GM19239 (cell line): ENCODE data around the gene USP3.
"Not testable (repeated sequence)": the region's sequence is repeated elsewhere in the genome, so short reads cannot be mapped to it uniquely, and the experiment has no call there.

Source experiments
- DNase-seq: peaks from one replicate; pipeline ENCODE4 v3.0.0; 2011; ENCODE audit warnings: low spot score; ENCODE audit not compliant: insufficient read length
- FAIRE-seq: peaks from 2 replicates; lab custom pipeline; 2011; peaks lifted over from hg19 to GRCh38; lab: Jason Lieb, UNC

USP3 gene

DNA sequence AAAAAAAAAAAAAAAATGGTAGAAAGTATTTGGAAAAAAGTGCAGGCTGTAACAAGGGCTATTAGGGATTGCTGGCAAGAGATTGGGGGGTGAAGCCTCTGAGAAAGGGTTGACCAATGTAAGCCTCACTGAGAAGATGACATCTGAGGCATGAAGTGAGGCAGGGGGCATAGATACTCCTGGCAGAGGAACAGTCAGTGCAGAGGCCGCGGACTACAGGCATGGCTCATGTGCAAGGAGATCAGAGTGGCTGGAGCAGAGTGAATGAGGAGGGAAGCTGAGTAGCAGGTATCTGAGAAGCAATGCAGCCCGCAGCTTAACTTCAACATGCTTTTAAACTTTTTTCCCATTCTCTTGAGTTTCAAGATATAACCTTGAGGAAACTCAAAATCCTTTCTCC is 98.2 kb downstream of the USP3 start:
- DNase-seq = no peak
- FAIRE-seq = no peak

- no peak for DNase-seq
- no peak for FAIRE-seq
These were observed 99.1 kb downstream of the USP3 start for GRCh38 chr15:63603516-63603915.

DNA sequence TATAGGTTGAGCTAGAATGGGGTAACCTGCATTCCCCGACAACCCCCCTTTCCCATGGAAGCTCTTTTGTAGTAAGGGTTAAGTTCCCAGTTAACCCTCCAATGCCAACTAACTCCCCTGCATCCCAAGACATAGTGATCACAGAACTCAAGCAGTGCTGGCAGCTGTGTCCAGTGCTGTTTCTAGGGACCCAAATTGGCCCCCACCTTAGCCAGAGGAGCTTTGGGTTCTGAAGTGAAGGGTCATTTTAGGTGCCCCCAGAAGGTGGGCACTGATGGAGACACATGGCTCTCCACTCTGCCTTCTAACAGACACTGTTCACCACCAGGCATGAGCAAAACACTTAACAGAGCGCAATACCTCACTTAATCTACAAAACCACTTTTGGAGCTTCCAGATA is 99.9 kb downstream of the USP3 start:
- DNase-seq = no peak
- FAIRE-seq = no peak

GRCh38 chr15:63605036-63605435 is 100.6 kb downstream of the USP3 start:
- DNase-seq = no peak
- FAIRE-seq = no peak

GRCh38 chr15:63605816-63606215 is 101.4 kb downstream of the USP3 start:
- no peak for DNase-seq
- peak; percentile 88 for FAIRE-seq

GRCh38 chr15:63606308-63606707 is 101.9 kb downstream of the USP3 start:
- FAIRE-seq = no peak
- DNase-seq = no peak

- DNase-seq (no peak), FAIRE-seq (no peak)
These were observed 104.6 kb downstream of the USP3 start for GRCh38 chr15:63608989-63609388.

- no peak for DNase-seq
- no peak for FAIRE-seq
These were observed 105.1 kb downstream of the USP3 start for GRCh38 chr15:63609448-63609847.

DNA sequence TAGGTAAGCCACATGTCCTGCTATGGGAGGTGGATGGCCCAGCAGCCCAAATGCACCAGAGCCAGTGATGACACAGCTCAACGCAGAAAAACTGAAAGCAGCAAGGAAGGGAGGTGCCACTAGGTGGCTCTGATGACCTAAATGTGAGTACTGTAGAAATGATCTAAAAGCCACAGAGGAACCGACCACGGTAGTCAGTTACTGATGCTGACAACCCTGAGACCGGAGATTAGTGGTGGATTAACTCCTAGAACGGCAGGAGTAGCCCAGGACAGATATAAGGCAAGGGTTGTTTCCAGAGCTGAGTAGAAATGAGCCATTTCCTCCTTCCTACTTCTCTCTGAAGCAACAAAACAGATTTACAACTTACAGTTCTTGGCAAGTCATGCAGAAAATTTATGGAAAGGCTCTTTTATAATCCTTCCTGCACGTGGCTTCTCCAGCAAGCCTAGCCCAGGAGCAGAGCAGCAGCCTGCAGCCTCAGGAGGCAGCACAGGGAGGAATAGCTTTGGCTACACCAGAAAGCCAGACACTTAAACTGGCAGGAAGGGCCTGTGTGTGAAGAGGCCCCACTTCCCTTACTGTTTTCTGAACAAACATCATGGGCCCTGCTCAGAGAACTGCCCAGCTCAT is 105.9 kb downstream of the USP3 start:
- FAIRE-seq = peak; percentile 99
- DNase-seq = peak; percentile 66

DNA sequence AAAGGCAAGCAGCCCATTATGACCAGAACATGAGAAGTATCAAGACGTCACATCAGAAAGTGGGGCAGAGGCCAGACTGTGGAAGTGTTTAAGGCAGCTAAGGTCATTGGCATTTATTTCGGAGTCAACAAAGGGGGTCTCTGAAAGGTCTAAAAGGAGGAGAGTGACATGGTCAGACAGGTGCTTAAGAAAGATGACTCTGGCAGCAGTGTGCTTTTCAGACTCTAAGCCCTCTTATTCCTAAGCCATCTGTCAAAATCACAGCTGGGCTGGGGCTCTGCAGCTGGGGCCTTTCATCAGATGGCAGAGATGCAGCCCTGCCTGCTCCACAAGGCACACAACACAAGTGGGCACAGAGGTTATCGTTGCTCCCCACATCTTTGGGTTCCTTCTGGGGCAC is 106.8 kb downstream of the USP3 start:
- no peak for FAIRE-seq

GRCh38 chr15:63612300-63612699 is 107.9 kb downstream of the USP3 start:
- FAIRE-seq (no peak), DNase-seq (no peak)

More for the DNA sequence above, 106.8 kb downstream of the USP3 start:
- no peak for DNase-seq

- no peak for FAIRE-seq
- no peak for DNase-seq
These were observed 111.5 kb downstream of the USP3 start for GRCh38 chr15:63615935-63616334.

DNA sequence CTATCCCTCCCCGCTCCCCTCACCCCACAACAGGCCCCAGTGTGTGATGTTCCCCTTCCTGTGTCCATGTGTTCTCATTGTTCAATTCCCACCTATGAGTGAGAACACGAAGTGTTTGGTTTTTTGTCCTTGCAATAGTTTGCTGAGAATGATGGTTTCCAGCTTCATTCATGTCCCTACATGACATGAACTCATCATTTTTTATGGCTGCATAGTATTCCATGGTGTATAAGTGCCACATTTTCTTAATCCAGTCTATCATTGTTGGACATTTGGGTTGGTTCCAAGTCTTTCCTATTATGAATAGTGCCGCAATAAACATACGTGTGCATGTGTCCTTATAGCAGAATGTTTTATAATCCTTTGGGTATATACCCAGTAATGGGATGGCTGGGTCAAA is 112.8 kb downstream of the USP3 start:
- not testable (repeated sequence) for DNase-seq, FAIRE-seq

DNA sequence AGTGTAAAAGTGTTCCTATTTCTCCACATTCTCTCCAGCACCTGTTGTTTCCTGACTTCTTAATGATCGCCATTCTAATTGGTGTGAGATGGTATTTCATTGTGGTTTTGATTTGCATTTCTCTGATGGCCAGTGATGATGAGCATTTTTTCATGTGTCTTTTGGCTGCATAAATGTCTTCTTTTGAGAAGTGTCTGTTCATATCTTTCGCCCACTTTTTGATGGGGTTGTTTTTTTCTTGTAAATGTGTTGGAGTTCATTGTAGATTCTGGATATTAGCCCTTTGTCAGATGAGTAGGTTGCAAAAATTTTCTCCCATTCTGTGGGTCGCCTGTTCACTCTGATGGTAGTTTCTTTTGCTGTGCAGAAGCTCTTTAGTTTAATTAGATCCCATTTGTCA is 113.2 kb downstream of the USP3 start:
- not testable (repeated sequence) for FAIRE-seq, DNase-seq

- not testable (repeated sequence) for DNase-seq, FAIRE-seq
These were observed 116.4 kb downstream of the USP3 start for GRCh38 chr15:63620760-63621159.

DNA sequence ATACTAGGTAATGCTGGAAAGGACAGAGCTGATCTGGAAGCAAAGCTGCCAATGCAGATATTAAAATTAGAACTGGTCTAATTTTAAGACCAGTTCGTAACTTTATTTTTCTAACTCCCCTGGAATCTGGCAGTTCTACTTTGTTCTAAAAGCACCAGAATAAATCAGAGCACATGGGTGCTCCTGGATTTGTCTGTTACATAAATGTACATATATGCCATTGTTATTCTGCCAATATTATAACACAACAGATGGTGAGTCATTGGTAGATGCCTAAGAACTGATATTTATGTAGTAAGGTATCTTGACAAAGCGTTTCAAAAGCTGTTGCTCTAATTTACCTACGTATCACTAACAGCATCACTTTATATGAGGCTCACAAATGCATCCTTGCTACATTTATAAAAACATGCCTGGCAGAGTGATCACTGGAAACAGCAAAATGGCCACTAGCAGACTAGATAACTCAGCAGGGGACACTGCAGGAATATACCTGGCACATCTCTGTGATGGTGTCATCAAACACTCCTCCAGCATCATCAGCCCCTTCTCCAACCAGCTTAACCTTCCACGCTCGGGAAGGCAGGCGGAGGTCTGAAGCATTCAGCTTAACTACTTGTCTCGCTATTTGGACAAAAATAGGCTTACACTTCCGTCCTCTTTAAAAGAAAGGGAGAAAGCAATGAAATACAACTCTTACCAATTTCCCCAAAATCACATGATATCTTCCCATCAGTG is 119.0 kb downstream of the USP3 start:
- DNase-seq = no peak

DNA sequence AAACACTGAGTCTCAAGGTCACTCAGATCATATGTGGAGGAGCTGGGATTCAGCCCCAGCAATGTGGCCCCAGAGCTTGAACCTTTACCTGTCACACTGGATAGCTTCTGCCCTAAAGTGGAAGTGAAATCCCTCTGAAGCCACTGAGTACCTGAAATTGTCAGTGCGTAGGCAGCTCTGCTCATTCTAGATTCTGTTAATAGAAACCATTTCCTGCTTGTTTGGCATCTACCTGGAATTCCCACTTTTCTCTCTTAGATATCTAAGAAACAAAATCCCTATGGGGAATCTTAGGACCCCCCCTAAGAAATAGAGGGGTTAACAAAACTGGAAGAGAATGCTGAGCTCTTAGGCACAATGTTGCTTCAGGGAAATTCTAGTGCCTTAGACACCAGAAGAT is 122.6 kb downstream of the USP3 start:
- FAIRE-seq (peak; percentile 57), DNase-seq (peak; percentile 20)

More for the DNA sequence above, 119.0 kb downstream of the USP3 start:
- no peak for FAIRE-seq

- no peak for DNase-seq
These were observed 123.9 kb downstream of the USP3 start for GRCh38 chr15:63628123-63628822.

GRCh38 chr15:63630036-63630751 is 125.8 kb downstream of the USP3 start:
- DNase-seq (no peak), FAIRE-seq (no peak)

More at GRCh38 chr15:63628123-63628822, 123.9 kb downstream of the USP3 start:
- FAIRE-seq = no peak

GRCh38 chr15:63633312-63633711 is 128.9 kb downstream of the USP3 start:
- DNase-seq = no peak
- FAIRE-seq = no peak
